ENCODE results near the gene RAP2B. TPM values are rescaled to one million over a fixed set of nuclear protein-coding genes. Genes with fewer than 3 reads are reported as not detected.
A peak's percentile ranks its signal among the peaks of the same experiment; 100 is the strongest.

Gene RAP2B
- total RNA-seq, 1 donor from 2014 or later: 12.2 TPM

DNA sequence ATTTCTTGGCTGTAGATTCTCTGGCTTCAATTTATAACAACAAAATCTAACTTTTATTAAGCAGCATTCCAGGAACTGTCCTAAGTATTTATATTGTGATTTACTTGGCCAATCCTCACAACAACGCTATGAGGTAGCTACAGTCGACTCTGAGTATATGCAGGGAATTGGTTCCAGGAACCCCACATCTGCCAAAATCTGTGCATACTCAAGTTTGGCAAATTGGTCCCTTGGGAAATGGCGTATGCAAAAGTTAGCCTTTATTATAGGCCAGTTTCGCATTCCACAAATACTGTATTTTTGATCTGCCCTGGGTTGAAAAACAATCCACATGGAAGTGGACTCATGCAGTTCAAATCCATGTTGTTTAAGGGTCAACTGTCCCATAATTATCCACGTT, 53.9 kb downstream of the RAP2B start:
- Mint-ChIP-seq H3K4me3 (no peak overlapping the region), H3K27ac (no peak overlapping the region), H3K9me3 (no peaks in the 10 kb centered on the region), H3K4me1 (peaks cover 23% of the 10 kb centered on the region), H3K27me3 (no peaks in the 10 kb centered on the region), H3K36me3 (ENCODE audit: low read depth) (no peaks in the 10 kb centered on the region)
- ATAC-seq (ENCODE audit: low read depth): no peak
- DNase-seq: no peak
- ChIA-PET CTCF (no interaction called here), POLR2A (no interaction called here)
- no peak for TF ChIP-seq CTCF (IDR thresholded peaks at IDR 0.05)
- intact Hi-C loops (cut with micrococcal nuclease): no loop called here

DNA sequence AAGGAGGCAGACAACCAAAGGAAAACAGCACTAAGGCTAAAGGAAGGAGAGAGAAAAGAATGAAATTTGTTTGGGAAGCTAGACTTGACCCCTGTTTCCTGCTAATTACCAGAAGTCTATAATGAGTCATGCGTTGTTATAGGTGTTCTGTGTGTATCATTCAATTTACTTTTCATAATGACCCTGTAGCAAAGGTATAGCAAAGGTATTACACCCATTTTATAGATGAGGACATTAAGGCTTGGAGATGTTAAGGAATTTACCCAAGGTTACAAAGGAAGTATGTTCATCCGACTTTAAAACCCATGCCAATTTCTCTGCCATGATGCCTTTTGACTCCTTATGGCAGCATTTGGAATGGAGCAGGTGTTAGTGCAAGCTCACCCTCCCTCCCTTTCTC, 54.9 kb downstream of the RAP2B start:
- ChIA-PET CTCF (no interaction called here), POLR2A (no interaction called here)
- intact Hi-C loops (cut with micrococcal nuclease): no loop called here
- H3K27ac Mint-ChIP-seq: no peak overlapping the region
- TF ChIP-seq CTCF (IDR thresholded peaks at IDR 0.05): no peak
- H3K4me1 Mint-ChIP-seq: peaks cover 32% of the 10 kb centered on the region
- no peak overlapping the region for H3K4me3 Mint-ChIP-seq
- ATAC-seq (ENCODE audit: low read depth): no peak
- DNase-seq: no peak
- H3K36me3 Mint-ChIP-seq (ENCODE audit: low read depth): no peaks in the 10 kb centered on the region
- no peaks in the 10 kb centered on the region for H3K9me3 Mint-ChIP-seq
- H3K27me3 Mint-ChIP-seq: no peaks in the 10 kb centered on the region

GRCh38 chr3:153219146-153219545, 57.1 kb downstream of the RAP2B start:
- Mint-ChIP-seq H3K4me1 (peaks cover 42% of the 10 kb centered on the region), H3K36me3 (ENCODE audit: low read depth) (no peaks in the 10 kb centered on the region), H3K9me3 (no peaks in the 10 kb centered on the region), H3K4me3 (no peak overlapping the region), H3K27ac (peak overlapping the region; percentile 30), H3K27me3 (no peaks in the 10 kb centered on the region)
- TF ChIP-seq CTCF (IDR thresholded peaks at IDR 0.05): no peak
- ChIA-PET CTCF (no interaction called here), POLR2A (interaction anchor here (1.4 kb wide), 1 partner anchor 58 kb away, joined by 4 read pairs; the partner anchor contains the start of gene RAP2B)
- intact Hi-C loops (cut with micrococcal nuclease): no loop called here
- ATAC-seq (ENCODE audit: low read depth) (no peak), DNase-seq (no peak)

All from activated B cell treated with CpG ODN at 0.5 μM for 24 hours (primary cell).